K562 (cell line): ENCODE measurements around the gene SMCO1. TPM values are rescaled to one million over a fixed set of nuclear protein-coding genes. Genes with fewer than 3 reads are reported as not detected.

Source experiments
- CHD2 ChIP-seq: IDR thresholded peaks from 2 replicates; pipeline ENCODE4 v1.6.1; 2011; ENCODE audit warnings: low read depth, low read length
- HDGF ChIP-seq: fragments of 450-650 bp; IDR thresholded peaks from 2 replicates; pipeline ENCODE4 v1.6.1; 2016
- NUFIP1 ChIP-seq: fragments of 450-650 bp; IDR thresholded peaks from 2 replicates; pipeline ENCODE4 v1.6.1; 2018; ENCODE audit not compliant: partially characterized antibody
- POLR2AphosphoS5 ChIP-seq: IDR thresholded peaks from 2 replicates; pipeline ENCODE4 v1.6.1; 2011; ENCODE audit warnings: mild to moderate bottlenecking, low read depth, low read length, moderate library complexity; ENCODE audit not compliant: control insufficient read depth, insufficient read depth
- RBM34 ChIP-seq: fragments of 200-400 bp; formaldehyde crosslinking; IDR thresholded peaks from 2 replicates; pipeline ENCODE4 v1.6.1; 2018; ENCODE audit warnings: low read length, borderline replicate concordance; ENCODE audit not compliant: insufficient read depth
- TRIM24 ChIP-seq, 2 experiments: fragments of 450-650 bp; IDR thresholded peaks; 2 replicates each; pipeline ENCODE4 v1.6.1; 2016
- ZNF146 ChIP-seq: IDR thresholded peaks from one replicate; pipeline ENCODE4 v1.6.1; 2018; ENCODE audit warnings: missing compliant biosample characterization; ENCODE audit not compliant: unreplicated experiment
- ZNF224 ChIP-seq: sonication (generic); formaldehyde crosslinking; IDR thresholded peaks from 2 replicates; pipeline ENCODE4 v1.8.0; 2022; ENCODE audit warnings: mild to moderate bottlenecking, missing genetic modification reagents
- ZNF699 ChIP-seq: fragments of 250-450 bp; sonication (Bioruptor Pico); IDR thresholded peaks from 2 replicates; pipeline ENCODE4 v1.8.0; 2021; ENCODE audit warnings: mild to moderate bottlenecking, moderate library complexity; ENCODE audit not compliant: insufficient replicate concordance
- polyA plus RNA-seq, 8 experiments: library from polyadenylated mRNA; depleted of rRNA in 4 of 8; stranded (reverse) in 5 of 8; unstranded in 3 of 8; fragments of >200 nt; fragmentation: Nextera tagmentation in 2 of 8; fragmentation: Illumina TruSeq in 1 of 8; extraction: Ambion mirVana in 2 of 8; extraction: Trizol in 1 of 8; gene quantifications; 2 replicates each; pipeline versions ENCODE4 v1.2.1 to v1.2.3, GENCODE V29; 2011 to 2014; ENCODE audit warnings: inconsistent platforms in 1 of 8, missing spikeins in 1 of 8
- total RNA-seq, 7 experiments: library from RNA; depleted of rRNA in 6 of 7; stranded (reverse); fragments of >200 nt in 6 of 7; fragmentation: Illumina TruSeq in 2 of 7; extraction: Trizol in 2 of 7; gene quantifications; 2 replicates each; pipeline versions ENCODE4 v1.2.1 to v1.2.3, GENCODE V29; 2011 to 2021; ENCODE audit warnings: low replicate concordance in 1 of 7
- TF ChIP-seq, protein P1 (sequence below): fragments of 250-450 bp; sonication (Bioruptor Pico); IDR thresholded peaks from 2 replicates; pipeline ENCODE4 v1.5.0; 2022; ENCODE audit warnings: mild to moderate bottlenecking
- TF ChIP-seq, protein P2 (sequence below): fragments of 200-800 bp; sonication (Bioruptor generic); IDR thresholded peaks from 2 replicates; pipeline ENCODE4 v1.6.1; 2016; ENCODE audit warnings: missing genetic modification characterization, missing compliant biosample characterization
- TF ChIP-seq, protein P3 (sequence below): fragments of 450-650 bp; formaldehyde crosslinking; IDR thresholded peaks from 2 replicates; pipeline ENCODE4 v1.4.0; 2020; ENCODE audit warnings: mild to moderate bottlenecking, moderate library complexity
- TF ChIP-seq, protein P4 (sequence below): sonication (generic); formaldehyde crosslinking; IDR thresholded peaks from 2 replicates; pipeline ENCODE4 v1.8.1; 2023; ENCODE audit warnings: mild to moderate bottlenecking, missing genetic modification reagents
- TF ChIP-seq, protein P5 (sequence below): sonication (generic); IDR thresholded peaks from 2 replicates; pipeline ENCODE4 v1.6.1; 2016

SMCO1 gene
- total and polyA plus RNA-seq, 9 of the 15 experiments (the other 6 are each of a cell fraction or from before 2014, with no cell fraction given), result 0.05 to 0.35 (median 0.12) TPM; not detected in 5

DNA sequence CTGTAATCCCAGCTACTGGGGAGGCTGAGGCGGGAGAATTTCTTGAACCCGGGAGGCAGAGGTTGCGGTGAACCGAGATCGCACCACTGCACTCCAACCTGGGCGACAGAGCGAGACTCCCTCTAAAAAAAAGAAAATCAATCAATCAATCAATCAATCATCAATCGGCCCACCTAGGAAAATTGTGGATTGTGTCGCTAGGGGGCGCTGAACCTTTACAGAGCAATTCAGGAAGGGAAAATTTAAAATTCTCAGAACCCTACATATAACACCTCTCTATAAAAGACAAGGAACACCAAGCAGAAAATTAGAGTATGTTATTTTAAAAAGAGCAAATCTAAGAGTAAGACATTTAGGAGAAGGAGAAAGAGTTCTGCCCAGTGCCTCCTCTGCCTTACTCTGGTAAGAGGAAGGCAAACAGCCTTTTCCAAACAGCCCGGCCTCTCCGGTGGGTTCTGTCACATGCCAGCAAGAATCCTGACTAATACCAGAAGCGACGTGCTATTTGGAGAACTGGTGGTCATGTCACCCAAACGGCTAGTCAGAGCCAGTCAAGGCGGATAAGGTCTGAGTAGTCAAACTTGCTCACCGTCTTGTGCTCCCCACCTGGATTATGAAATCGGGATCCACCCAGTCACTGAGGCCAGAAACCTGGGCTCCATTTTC lies 22.3 kb upstream of the SMCO1 start (continued):
- no peak for TF ChIP-seq TRIM24 (IDR thresholded peaks at IDR 0.05)
- TF ChIP-seq, protein P1, sequence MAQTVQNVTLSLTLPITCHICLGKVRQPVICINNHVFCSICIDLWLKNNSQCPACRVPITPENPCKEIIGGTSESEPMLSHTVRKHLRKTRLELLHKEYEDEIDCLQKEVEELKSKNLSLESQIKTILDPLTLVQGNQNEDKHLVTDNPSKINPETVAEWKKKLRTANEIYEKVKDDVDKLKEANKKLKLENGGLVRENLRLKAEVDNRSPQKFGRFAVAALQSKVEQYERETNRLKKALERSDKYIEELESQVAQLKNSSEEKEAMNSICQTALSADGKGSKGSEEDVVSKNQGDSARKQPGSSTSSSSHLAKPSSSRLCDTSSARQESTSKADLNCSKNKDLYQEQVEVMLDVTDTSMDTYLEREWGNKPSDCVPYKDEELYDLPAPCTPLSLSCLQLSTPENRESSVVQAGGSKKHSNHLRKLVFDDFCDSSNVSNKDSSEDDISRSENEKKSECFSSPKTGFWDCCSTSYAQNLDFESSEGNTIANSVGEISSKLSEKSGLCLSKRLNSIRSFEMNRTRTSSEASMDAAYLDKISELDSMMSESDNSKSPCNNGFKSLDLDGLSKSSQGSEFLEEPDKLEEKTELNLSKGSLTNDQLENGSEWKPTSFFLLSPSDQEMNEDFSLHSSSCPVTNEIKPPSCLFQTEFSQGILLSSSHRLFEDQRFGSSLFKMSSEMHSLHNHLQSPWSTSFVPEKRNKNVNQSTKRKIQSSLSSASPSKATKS (CRISPR knock-in tag), result no peak
- TF ChIP-seq ZNF699 (CRISPR knock-in tag), result no peak
- TF ChIP-seq, protein P2, sequence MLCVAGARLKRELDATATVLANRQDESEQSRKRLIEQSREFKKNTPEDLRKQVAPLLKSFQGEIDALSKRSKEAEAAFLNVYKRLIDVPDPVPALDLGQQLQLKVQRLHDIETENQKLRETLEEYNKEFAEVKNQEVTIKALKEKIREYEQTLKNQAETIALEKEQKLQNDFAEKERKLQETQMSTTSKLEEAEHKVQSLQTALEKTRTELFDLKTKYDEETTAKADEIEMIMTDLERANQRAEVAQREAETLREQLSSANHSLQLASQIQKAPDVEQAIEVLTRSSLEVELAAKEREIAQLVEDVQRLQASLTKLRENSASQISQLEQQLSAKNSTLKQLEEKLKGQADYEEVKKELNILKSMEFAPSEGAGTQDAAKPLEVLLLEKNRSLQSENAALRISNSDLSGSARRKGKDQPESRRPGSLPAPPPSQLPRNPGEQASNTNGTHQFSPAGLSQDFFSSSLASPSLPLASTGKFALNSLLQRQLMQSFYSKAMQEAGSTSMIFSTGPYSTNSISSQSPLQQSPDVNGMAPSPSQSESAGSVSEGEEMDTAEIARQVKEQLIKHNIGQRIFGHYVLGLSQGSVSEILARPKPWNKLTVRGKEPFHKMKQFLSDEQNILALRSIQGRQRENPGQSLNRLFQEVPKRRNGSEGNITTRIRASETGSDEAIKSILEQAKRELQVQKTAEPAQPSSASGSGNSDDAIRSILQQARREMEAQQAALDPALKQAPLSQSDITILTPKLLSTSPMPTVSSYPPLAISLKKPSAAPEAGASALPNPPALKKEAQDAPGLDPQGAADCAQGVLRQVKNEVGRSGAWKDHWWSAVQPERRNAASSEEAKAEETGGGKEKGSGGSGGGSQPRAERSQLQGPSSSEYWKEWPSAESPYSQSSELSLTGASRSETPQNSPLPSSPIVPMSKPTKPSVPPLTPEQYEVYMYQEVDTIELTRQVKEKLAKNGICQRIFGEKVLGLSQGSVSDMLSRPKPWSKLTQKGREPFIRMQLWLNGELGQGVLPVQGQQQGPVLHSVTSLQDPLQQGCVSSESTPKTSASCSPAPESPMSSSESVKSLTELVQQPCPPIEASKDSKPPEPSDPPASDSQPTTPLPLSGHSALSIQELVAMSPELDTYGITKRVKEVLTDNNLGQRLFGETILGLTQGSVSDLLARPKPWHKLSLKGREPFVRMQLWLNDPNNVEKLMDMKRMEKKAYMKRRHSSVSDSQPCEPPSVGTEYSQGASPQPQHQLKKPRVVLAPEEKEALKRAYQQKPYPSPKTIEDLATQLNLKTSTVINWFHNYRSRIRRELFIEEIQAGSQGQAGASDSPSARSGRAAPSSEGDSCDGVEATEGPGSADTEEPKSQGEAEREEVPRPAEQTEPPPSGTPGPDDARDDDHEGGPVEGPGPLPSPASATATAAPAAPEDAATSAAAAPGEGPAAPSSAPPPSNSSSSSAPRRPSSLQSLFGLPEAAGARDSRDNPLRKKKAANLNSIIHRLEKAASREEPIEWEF, result peak; percentile 100
- no peak for TF ChIP-seq POLR2AphosphoS5
- TF ChIP-seq, protein P3, sequence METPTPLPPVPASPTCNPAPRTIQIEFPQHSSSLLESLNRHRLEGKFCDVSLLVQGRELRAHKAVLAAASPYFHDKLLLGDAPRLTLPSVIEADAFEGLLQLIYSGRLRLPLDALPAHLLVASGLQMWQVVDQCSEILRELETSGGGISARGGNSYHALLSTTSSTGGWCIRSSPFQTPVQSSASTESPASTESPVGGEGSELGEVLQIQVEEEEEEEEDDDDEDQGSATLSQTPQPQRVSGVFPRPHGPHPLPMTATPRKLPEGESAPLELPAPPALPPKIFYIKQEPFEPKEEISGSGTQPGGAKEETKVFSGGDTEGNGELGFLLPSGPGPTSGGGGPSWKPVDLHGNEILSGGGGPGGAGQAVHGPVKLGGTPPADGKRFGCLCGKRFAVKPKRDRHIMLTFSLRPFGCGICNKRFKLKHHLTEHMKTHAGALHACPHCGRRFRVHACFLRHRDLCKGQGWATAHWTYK (CRISPR knock-in tag), result no peak
- TF ChIP-seq HDGF, result no peak
- no peak for TF ChIP-seq ZNF146 (CRISPR knock-in tag)
- TF ChIP-seq NUFIP1, result no peak
- TF ChIP-seq, protein P4, sequence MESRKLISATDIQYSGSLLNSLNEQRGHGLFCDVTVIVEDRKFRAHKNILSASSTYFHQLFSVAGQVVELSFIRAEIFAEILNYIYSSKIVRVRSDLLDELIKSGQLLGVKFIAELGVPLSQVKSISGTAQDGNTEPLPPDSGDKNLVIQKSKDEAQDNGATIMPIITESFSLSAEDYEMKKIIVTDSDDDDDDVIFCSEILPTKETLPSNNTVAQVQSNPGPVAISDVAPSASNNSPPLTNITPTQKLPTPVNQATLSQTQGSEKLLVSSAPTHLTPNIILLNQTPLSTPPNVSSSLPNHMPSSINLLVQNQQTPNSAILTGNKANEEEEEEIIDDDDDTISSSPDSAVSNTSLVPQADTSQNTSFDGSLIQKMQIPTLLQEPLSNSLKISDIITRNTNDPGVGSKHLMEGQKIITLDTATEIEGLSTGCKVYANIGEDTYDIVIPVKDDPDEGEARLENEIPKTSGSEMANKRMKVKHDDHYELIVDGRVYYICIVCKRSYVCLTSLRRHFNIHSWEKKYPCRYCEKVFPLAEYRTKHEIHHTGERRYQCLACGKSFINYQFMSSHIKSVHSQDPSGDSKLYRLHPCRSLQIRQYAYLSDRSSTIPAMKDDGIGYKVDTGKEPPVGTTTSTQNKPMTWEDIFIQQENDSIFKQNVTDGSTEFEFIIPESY (CRISPR knock-in tag), result 0 out of 2 replicates have a peak, but pooled peaks have one; percentile 9
- TF ChIP-seq, protein P5, sequence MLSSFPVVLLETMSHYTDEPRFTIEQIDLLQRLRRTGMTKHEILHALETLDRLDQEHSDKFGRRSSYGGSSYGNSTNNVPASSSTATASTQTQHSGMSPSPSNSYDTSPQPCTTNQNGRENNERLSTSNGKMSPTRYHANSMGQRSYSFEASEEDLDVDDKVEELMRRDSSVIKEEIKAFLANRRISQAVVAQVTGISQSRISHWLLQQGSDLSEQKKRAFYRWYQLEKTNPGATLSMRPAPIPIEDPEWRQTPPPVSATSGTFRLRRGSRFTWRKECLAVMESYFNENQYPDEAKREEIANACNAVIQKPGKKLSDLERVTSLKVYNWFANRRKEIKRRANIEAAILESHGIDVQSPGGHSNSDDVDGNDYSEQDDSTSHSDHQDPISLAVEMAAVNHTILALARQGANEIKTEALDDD, result peak; percentile 49; the same call in 1 of the 2 replicates
- TF ChIP-seq ZNF224 (CRISPR knock-in tag), result no peak
- TF ChIP-seq RBM34, result no peak
- no peak for TF ChIP-seq CHD2
